GM21423 (cell line): ENCODE data around the gene OSGIN1.

Source experiments
- ATAC-seq: cut with Tn5 transposase; IDR thresholded peaks from one replicate; pipeline ENCODE4 v1.9.1; 2021; ENCODE audit warnings: mild to moderate bottlenecking, moderate library complexity; ENCODE audit not compliant: unreplicated experiment

OSGIN1 gene

GRCh38 chr16:83925957-83926725 is 26.9 kb upstream of the OSGIN1 start:
- no peak for ATAC-seq

GRCh38 chr16:83926726-83927397 is 26.2 kb upstream of the OSGIN1 start:
- ATAC-seq = no peak

- ATAC-seq = no peak
These were observed 24.5 kb upstream of the OSGIN1 start for GRCh38 chr16:83928341-83929055.

- ATAC-seq = no peak
These were observed 23.1 kb upstream of the OSGIN1 start for GRCh38 chr16:83929811-83930555.

- ATAC-seq = no peak
These were observed 22.1 kb upstream of the OSGIN1 start for GRCh38 chr16:83930730-83931500.

GRCh38 chr16:83931556-83931955 is 21.5 kb upstream of the OSGIN1 start:
- no peak for ATAC-seq

- ATAC-seq = no peak
These were observed 20.7 kb upstream of the OSGIN1 start for GRCh38 chr16:83932304-83932703.

GRCh38 chr16:83932955-83933673 is 19.9 kb upstream of the OSGIN1 start:
- ATAC-seq = no peak

GRCh38 chr16:83933885-83934683 is 19.0 kb upstream of the OSGIN1 start:
- no peak for ATAC-seq

- no peak for ATAC-seq
These were observed 18.4 kb upstream of the OSGIN1 start for GRCh38 chr16:83934684-83934977.

GRCh38 chr16:83935005-83935857 is 17.8 kb upstream of the OSGIN1 start:
- no peak for ATAC-seq

GRCh38 chr16:83935858-83936255 is 17.2 kb upstream of the OSGIN1 start:
- no peak for ATAC-seq

- no peak for ATAC-seq
These were observed 16.4 kb upstream of the OSGIN1 start for GRCh38 chr16:83936581-83937165.

- no peak for ATAC-seq
These were observed 15.8 kb upstream of the OSGIN1 start for GRCh38 chr16:83937267-83937666.

GRCh38 chr16:83937922-83938885 is 14.8 kb upstream of the OSGIN1 start:
- ATAC-seq = no peak

- no peak for ATAC-seq
These were observed 13.7 kb upstream of the OSGIN1 start for GRCh38 chr16:83939266-83939855.
